Skin of body (tissue), 2 donors: Measurements from ENCODE around the gene ANKRD37. TPM values are rescaled to one million over a fixed set of nuclear protein-coding genes. Genes with fewer than 3 reads are reported as not detected.
A peak's percentile ranks its signal among the peaks of the same experiment; 100 is the strongest.

Experiments
- DNase-seq: peaks from one replicate; lab custom pipeline; 2025; lab: John Stamatoyannopoulos, UW
- total RNA-seq: library from RNA; depleted of rRNA; stranded (reverse); fragments of >200 nt; gene quantifications from one replicate; pipeline ENCODE4 v1.2.3, GENCODE V29; 2014

Gene ANKRD37
- total RNA-seq, 1 donor from 2014 or later, result 12.8 TPM

- DNase-seq, result no peak
These were observed 17.0 kb upstream of the ANKRD37 start for GRCh38 chr4:185379326-185380295.

- DNase-seq, result no peak
These were observed 16.3 kb upstream of the ANKRD37 start for GRCh38 chr4:185380320-185380719.

GRCh38 chr4:185381288-185382196 is 15.1 kb upstream of the ANKRD37 start:
- no peak for DNase-seq

GRCh38 chr4:185382754-185383153 is 13.9 kb upstream of the ANKRD37 start:
- no peak for DNase-seq

GRCh38 chr4:185383451-185383850 is 13.2 kb upstream of the ANKRD37 start:
- no peak for DNase-seq

GRCh38 chr4:185384061-185384460 is 12.6 kb upstream of the ANKRD37 start:
- no peak for DNase-seq

- peak; percentile 23 for DNase-seq
These were observed 11.7 kb upstream of the ANKRD37 start for GRCh38 chr4:185384930-185385331.

- no peak for DNase-seq
These were observed 8.7 kb upstream of the ANKRD37 start for GRCh38 chr4:185387957-185388356.

GRCh38 chr4:185390941-185391340 is 5.7 kb upstream of the ANKRD37 start:
- no peak for DNase-seq

GRCh38 chr4:185392156-185392555 is 4.5 kb upstream of the ANKRD37 start:
- no peak for DNase-seq

GRCh38 chr4:185394568-185395237 is 1.9 kb upstream of the ANKRD37 start:
- no peak for DNase-seq

- DNase-seq, result peak; percentile 82
These were observed 1.2 kb upstream of the ANKRD37 start, which contains the start of gene LRP2BP for GRCh38 chr4:185395238-185395955. Gene LRP2BP (minus strand): TSS chr4:185395924. CDS start chr4:185378186, 17,738 bp downstream.

GRCh38 chr4:185395956-185396723 is 501 bp upstream of the ANKRD37 start:
- peak; percentile 94 for DNase-seq

- no peak for DNase-seq
These were observed 2.0 kb downstream of the ANKRD37 start for GRCh38 chr4:185398618-185399017.

- no peak for DNase-seq
These were observed 2.8 kb downstream of the ANKRD37 start for GRCh38 chr4:185399466-185399865.

- DNase-seq, result no peak
These were observed 7.4 kb downstream of the ANKRD37 start for GRCh38 chr4:185404031-185404430.

- no peak for DNase-seq
These were observed 8.8 kb downstream of the ANKRD37 start for GRCh38 chr4:185405296-185405999.

GRCh38 chr4:185408432-185408831 is 11.8 kb downstream of the ANKRD37 start:
- no peak for DNase-seq

- no peak for DNase-seq
These were observed 15.2 kb downstream of the ANKRD37 start for GRCh38 chr4:185411849-185412248.
